HEK293 (cell line): Measurements from ENCODE around the gene RSPRY1.

Experiments used
- KLF9 ChIP-seq: fragments of 450-650 bp; formaldehyde crosslinking; IDR thresholded peaks from 2 replicates; pipeline ENCODE4 v1.5.1; 2016; ENCODE audit warnings: missing biosample characterization, missing genetic modification characterization, low read depth
- SALL2 ChIP-seq: fragments of 450-650 bp; formaldehyde crosslinking; IDR thresholded peaks from 2 replicates; pipeline ENCODE4 v1.5.0; 2017; ENCODE audit warnings: missing biosample characterization, mild to moderate bottlenecking, missing genetic modification characterization, borderline replicate concordance
- ZNF223 ChIP-seq: fragments of 450-650 bp; formaldehyde crosslinking; IDR thresholded peaks from 2 replicates; pipeline ENCODE4 v1.5.1; 2016; ENCODE audit warnings: missing biosample characterization, missing genetic modification characterization
- ZNF654 ChIP-seq: fragments of 450-650 bp; formaldehyde crosslinking; IDR thresholded peaks from 2 replicates; pipeline ENCODE4 v1.5.1; 2016; ENCODE audit warnings: low read depth, missing biosample characterization, missing genetic modification characterization
- TF ChIP-seq, protein P1 (sequence below): fragments of 450-650 bp; formaldehyde crosslinking; IDR thresholded peaks from 2 replicates; pipeline ENCODE4 v1.5.1; 2016; ENCODE audit warnings: missing biosample characterization, missing genetic modification characterization, borderline replicate concordance
- TF ChIP-seq, protein P2 (sequence below): fragments of 450-650 bp; formaldehyde crosslinking; conservative IDR thresholded peaks from 2 replicates; pipeline ENCODE4 v1.5.1; 2016; ENCODE audit warnings: low read depth, missing biosample characterization, missing genetic modification characterization
- TF ChIP-seq, protein P3 (sequence below): fragments of 450-650 bp; formaldehyde crosslinking; IDR thresholded peaks from 2 replicates; pipeline ENCODE4 v1.5.1; 2016; ENCODE audit warnings: missing biosample characterization, missing genetic modification characterization

DNA sequence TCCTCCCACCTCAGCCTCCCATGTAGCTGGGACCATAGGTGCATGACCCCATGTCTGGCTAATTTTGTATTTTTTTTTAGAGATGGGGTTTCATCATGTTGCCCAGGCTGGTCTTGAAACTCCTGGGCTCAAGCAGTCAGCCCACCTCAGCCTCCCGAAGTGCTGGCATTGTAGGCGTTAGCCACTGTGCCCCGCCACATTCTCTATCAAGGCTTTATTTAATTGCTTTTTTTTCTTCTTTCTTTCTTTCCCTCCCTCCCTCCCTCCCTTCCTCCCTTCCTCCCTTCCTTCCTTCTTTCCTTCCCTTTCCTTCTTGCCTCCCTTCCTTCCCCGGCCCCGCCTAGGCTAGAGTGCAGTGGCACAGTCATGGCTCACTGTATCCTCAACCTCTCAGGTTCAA lies 23.7 kb downstream of the RSPRY1 start:
- TF ChIP-seq SALL2 (tag by site-specific recombination) (no peak), KLF9 (tag by site-specific recombination) (no peak), ZNF654 (tag by site-specific recombination) (no peak), ZNF223 (tag by site-specific recombination) (no peak)
- TF ChIP-seq, protein P1, sequence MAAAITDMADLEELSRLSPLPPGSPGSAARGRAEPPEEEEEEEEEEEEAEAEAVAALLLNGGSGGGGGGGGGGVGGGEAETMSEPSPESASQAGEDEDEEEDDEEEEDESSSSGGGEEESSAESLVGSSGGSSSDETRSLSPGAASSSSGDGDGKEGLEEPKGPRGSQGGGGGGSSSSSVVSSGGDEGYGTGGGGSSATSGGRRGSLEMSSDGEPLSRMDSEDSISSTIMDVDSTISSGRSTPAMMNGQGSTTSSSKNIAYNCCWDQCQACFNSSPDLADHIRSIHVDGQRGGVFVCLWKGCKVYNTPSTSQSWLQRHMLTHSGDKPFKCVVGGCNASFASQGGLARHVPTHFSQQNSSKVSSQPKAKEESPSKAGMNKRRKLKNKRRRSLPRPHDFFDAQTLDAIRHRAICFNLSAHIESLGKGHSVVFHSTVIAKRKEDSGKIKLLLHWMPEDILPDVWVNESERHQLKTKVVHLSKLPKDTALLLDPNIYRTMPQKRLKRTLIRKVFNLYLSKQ (tag by site-specific recombination), result no peak
- TF ChIP-seq, protein P2, sequence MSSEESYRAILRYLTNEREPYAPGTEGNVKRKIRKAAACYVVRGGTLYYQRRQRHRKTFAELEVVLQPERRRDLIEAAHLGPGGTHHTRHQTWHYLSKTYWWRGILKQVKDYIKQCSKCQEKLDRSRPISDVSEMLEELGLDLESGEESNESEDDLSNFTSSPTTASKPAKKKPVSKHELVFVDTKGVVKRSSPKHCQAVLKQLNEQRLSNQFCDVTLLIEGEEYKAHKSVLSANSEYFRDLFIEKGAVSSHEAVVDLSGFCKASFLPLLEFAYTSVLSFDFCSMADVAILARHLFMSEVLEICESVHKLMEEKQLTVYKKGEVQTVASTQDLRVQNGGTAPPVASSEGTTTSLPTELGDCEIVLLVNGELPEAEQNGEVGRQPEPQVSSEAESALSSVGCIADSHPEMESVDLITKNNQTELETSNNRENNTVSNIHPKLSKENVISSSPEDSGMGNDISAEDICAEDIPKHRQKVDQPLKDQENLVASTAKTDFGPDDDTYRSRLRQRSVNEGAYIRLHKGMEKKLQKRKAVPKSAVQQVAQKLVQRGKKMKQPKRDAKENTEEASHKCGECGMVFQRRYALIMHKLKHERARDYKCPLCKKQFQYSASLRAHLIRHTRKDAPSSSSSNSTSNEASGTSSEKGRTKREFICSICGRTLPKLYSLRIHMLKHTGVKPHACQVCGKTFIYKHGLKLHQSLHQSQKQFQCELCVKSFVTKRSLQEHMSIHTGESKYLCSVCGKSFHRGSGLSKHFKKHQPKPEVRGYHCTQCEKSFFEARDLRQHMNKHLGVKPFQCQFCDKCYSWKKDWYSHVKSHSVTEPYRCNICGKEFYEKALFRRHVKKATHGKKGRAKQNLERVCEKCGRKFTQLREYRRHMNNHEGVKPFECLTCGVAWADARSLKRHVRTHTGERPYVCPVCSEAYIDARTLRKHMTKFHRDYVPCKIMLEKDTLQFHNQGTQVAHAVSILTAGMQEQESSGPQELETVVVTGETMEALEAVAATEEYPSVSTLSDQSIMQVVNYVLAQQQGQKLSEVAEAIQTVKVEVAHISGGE, result no peak
- TF ChIP-seq, protein P3, sequence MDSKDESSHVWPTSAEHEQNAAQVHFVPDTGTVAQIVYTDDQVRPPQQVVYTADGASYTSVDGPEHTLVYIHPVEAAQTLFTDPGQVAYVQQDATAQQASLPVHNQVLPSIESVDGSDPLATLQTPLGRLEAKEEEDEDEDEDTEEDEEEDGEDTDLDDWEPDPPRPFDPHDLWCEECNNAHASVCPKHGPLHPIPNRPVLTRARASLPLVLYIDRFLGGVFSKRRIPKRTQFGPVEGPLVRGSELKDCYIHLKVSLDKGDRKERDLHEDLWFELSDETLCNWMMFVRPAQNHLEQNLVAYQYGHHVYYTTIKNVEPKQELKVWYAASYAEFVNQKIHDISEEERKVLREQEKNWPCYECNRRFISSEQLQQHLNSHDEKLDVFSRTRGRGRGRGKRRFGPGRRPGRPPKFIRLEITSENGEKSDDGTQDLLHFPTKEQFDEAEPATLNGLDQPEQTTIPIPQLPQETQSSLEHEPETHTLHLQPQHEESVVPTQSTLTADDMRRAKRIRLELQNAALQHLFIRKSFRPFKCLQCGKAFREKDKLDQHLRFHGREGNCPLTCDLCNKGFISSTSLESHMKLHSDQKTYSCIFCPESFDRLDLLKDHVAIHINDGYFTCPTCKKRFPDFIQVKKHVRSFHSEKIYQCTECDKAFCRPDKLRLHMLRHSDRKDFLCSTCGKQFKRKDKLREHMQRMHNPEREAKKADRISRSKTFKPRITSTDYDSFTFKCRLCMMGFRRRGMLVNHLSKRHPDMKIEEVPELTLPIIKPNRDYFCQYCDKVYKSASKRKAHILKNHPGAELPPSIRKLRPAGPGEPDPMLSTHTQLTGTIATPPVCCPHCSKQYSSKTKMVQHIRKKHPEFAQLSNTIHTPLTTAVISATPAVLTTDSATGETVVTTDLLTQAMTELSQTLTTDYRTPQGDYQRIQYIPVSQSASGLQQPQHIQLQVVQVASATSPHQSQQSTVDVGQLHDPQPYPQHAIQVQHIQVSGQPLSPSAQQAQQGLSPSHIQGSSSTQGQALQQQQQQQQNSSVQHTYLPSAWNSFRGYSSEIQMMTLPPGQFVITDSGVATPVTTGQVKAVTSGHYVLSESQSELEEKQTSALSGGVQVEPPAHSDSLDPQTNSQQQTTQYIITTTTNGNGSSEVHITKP, result no peak
